ENCODE measurements around the gene CYSTM1.

Gene CYSTM1

GRCh38 chr5:140165101-140165922, 9.7 kb upstream of the CYSTM1 start:
- no peak for DNase-seq (ENCODE audit: low read depth)
- TF ChIP-seq CTCF (conservative IDR thresholded peaks at IDR 0.05; ENCODE audit: control insufficient read depth, insufficient read depth, low read depth, low read length) = no peak
- no peak overlapping the region for H3K4me3 ChIP-seq (ENCODE audit: control insufficient read depth, low read depth, low read length)

- DNase-seq (ENCODE audit: low read depth) = no peak
- no peak for TF ChIP-seq CTCF (conservative IDR thresholded peaks at IDR 0.05; ENCODE audit: control insufficient read depth, insufficient read depth, low read depth, low read length)
- H3K4me3 ChIP-seq (ENCODE audit: control insufficient read depth, low read depth, low read length) = no peak overlapping the region
Observed at GRCh38 chr5:140165923-140166270, 9.1 kb upstream of the CYSTM1 start.

GRCh38 chr5:140166911-140167310, 8.1 kb upstream of the CYSTM1 start:
- no peak for DNase-seq (ENCODE audit: low read depth)
- no peak overlapping the region for H3K4me3 ChIP-seq (ENCODE audit: control insufficient read depth, low read depth, low read length)
- TF ChIP-seq CTCF (conservative IDR thresholded peaks at IDR 0.05; ENCODE audit: control insufficient read depth, insufficient read depth, low read depth, low read length) = no peak

GRCh38 chr5:140168371-140168770, 6.6 kb upstream of the CYSTM1 start:
- no peak overlapping the region for H3K4me3 ChIP-seq (ENCODE audit: control insufficient read depth, low read depth, low read length)
- TF ChIP-seq CTCF (conservative IDR thresholded peaks at IDR 0.05; ENCODE audit: control insufficient read depth, insufficient read depth, low read depth, low read length) = no peak
- DNase-seq (ENCODE audit: low read depth) = no peak

GRCh38 chr5:140169410-140169809, 5.6 kb upstream of the CYSTM1 start:
- no peak overlapping the region for H3K4me3 ChIP-seq (ENCODE audit: control insufficient read depth, low read depth, low read length)
- peak; percentile 38 for DNase-seq (ENCODE audit: low read depth)
- TF ChIP-seq CTCF (conservative IDR thresholded peaks at IDR 0.05; ENCODE audit: control insufficient read depth, insufficient read depth, low read depth, low read length) = peak; percentile 11

GRCh38 chr5:140172483-140172882, 2.5 kb upstream of the CYSTM1 start:
- DNase-seq (ENCODE audit: low read depth) = no peak
- H3K4me3 ChIP-seq (ENCODE audit: control insufficient read depth, low read depth, low read length) = no peak overlapping the region
- TF ChIP-seq CTCF (conservative IDR thresholded peaks at IDR 0.05; ENCODE audit: control insufficient read depth, insufficient read depth, low read depth, low read length) = no peak
